ENCODE data around the gene KLF11. TPM values are rescaled to one million over a fixed set of nuclear protein-coding genes. Genes with fewer than 3 reads are reported as not detected.
A peak's percentile ranks its signal among the peaks of the same experiment; 100 is the strongest.

Gene KLF11
- 6.3 and 17.2 TPM in 2 replicates for total RNA-seq (ENCODE audit: low replicate concordance)

DNA sequence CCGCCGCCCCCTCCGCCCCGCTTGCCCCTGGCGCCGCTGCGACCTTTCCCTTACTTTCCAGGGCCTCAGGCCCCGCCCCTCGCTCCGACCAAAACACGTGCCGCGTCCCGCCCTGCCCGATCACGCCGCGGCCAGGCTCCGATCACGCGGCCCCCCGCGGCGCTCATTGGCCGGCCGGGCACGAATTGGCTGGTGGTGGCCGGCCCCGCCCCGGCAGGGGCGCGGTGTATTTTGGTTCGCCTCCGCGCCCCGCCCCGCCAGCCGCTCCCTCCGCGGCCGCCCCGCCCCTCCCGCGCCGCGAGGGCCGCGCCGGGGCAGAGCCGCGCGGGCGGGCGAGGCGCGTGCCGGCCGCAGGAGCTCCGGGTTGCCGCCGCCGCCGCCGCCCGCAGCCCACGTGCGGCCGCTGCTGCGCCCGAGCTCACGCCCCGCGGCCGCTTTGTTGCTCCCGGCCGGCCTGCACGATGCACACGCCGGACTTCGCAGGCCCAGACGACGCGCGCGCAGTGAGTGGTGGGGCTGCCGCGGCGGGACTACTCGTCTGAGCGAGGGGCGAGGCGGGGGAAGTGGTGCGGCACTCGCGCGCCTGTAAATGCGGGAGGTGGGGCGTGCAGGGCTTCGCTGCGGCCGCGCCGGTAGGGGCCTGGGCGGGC is at the start of gene KLF11:
Gene KLF11 (plus strand): TSS at position 295 of the 650 bp plus-strand sequence. CDS start 167 bp downstream, at position 462.
- TF ChIP-seq, protein P1, sequence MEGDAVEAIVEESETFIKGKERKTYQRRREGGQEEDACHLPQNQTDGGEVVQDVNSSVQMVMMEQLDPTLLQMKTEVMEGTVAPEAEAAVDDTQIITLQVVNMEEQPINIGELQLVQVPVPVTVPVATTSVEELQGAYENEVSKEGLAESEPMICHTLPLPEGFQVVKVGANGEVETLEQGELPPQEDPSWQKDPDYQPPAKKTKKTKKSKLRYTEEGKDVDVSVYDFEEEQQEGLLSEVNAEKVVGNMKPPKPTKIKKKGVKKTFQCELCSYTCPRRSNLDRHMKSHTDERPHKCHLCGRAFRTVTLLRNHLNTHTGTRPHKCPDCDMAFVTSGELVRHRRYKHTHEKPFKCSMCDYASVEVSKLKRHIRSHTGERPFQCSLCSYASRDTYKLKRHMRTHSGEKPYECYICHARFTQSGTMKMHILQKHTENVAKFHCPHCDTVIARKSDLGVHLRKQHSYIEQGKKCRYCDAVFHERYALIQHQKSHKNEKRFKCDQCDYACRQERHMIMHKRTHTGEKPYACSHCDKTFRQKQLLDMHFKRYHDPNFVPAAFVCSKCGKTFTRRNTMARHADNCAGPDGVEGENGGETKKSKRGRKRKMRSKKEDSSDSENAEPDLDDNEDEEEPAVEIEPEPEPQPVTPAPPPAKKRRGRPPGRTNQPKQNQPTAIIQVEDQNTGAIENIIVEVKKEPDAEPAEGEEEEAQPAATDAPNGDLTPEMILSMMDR (IDR thresholded peaks at IDR 0.05; ENCODE audit: insufficient read depth, low read length) = no peak
- peak; percentile 83 for DNase-seq (ENCODE audit: low read depth)
- peak within 1 kb of the TSS; percentile 74 for H3K4me3 ChIP-seq (ENCODE audit: low read depth, low read length)

DNA sequence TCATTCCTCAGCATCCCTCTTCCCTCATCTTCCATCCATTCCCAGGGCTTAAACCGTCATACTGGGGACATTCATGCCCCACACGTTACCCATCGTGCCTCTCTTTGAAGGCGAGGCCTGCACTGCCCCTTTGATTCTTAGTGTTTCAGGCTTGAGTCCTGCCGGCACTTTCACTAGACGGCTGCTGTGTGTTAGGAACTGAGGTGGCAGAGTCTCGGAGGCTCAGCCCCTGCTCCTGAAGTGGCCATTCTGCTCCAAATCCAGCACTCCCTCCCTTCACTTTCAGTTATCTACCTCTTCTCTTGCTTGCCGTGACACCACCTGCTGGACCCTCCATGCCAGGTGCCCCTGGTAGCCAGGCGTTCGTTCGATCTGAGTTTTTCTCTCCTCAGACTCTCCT is 48.9 kb upstream of the KLF11 start:
- no peak overlapping the region for H3K4me3 ChIP-seq (ENCODE audit: low read depth, low read length)
- DNase-seq (ENCODE audit: low read depth) = no peak
- TF ChIP-seq, protein P1 (IDR thresholded peaks at IDR 0.05; ENCODE audit: insufficient read depth, low read length) = no peak

DNA sequence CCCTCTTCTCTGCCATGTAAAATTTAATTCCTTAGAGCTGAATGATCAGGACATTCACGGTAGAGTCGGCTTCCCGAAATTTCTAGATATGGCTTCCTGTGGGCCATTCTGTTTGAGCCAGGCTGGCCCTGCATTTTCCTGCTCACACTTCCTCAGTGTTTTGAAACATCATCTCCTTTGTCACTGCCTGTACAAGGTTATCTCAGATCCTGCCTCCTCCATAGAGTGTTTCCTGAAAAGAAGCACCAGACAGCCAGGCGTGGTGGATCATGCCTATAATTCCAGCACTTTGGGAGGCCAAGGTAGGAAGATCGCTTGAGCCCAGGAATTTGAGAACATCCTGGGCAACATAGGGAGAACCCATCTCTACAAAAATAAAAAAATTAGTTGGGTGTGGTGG is 48.3 kb upstream of the KLF11 start:
- DNase-seq (ENCODE audit: low read depth) = no peak
- TF ChIP-seq, protein P1 (IDR thresholded peaks at IDR 0.05; ENCODE audit: insufficient read depth, low read length) = no peak
- no peak overlapping the region for H3K4me3 ChIP-seq (ENCODE audit: low read depth, low read length)

DNA sequence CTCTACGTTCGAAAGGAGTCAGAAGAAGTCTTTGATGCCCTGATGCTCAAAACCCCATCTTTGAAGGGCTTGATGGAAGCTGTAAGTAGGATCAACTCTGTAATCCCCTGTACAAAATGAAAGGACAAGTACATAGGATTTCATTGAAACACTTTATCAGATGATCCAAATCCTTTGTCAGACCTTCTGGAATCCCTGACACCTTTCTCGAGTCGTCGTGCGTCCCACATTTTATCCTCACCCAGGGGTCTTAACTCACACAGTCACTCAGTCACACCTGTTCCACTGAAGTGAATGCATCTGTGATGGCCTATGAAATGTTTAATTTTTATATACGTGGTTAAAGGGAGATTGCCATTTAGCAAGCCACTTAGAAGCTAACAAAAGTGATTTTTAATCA is 47.0 kb upstream of the KLF11 start:
- no peak for DNase-seq (ENCODE audit: low read depth)
- TF ChIP-seq, protein P1 (IDR thresholded peaks at IDR 0.05; ENCODE audit: insufficient read depth, low read length) = no peak
- H3K4me3 ChIP-seq (ENCODE audit: low read depth, low read length) = no peak overlapping the region

DNA sequence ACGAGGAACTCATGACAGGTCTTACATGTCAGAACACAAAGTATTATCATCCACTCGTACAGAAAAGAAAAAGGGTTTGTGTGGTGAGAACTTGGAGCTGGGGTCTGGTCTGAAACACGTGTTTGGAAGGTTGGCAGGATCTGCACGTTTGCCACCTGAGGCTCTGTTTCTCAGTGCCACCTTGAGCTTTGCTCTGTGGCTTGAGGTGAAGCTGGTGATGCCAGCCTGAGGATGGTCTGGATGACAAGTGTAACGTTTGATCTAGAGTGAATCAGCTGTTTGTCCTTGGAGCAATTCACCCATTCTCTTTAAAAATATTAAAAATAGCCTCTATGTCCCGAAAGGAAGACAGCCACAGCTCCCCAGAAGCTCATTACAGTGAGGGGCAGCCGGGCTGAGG is 45.4 kb upstream of the KLF11 start:
- H3K4me3 ChIP-seq (ENCODE audit: low read depth, low read length) = no peak overlapping the region
- no peak for DNase-seq (ENCODE audit: low read depth)
- TF ChIP-seq, protein P1 (IDR thresholded peaks at IDR 0.05; ENCODE audit: insufficient read depth, low read length) = no peak

DNA sequence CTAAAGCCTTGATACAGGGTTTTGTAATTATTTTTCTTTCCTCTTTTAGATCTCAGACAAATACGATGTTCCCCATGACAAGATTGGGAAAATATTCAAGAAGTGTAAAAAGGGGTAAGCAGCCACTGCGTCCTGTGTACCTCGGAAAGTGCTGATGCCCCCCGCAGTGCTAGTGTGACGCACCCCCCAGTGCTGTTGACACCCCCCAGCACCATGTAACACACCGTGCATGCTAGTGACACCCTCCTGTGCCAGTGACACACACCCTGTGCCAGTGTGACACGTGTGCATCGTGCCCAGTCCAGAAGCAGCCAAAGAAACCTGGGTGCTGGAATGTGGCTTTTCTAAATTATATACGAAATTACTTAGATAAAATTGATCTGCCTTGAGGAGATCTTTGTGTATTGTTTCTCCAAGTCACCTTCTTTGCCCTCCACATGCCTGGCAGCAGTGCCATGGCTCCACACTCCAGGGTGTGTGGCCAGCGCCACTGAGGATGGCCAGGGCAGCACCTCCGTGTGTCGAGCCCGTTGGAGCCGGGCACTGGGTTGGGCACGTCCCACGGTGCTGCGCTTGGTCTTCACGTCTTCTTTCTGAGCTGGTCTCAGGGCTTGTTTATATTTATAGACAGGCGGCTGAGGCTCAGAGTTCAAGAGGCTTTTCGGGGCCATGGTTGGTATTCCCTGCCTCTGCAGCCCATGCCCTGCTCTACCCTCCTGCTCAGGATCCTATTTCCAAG is 44.3 kb upstream of the KLF11 start:
- DNase-seq (ENCODE audit: low read depth) = no peak
- TF ChIP-seq, protein P1 (IDR thresholded peaks at IDR 0.05; ENCODE audit: insufficient read depth, low read length) = no peak
- H3K4me3 ChIP-seq (ENCODE audit: low read depth, low read length) = no peak overlapping the region

Data from fibroblast of the aortic adventitia (primary cell).